Hepatocyte (in vitro differentiated cells): Measurements from ENCODE around the gene KRT83. TPM values are rescaled to one million over a fixed set of nuclear protein-coding genes. Genes with fewer than 3 reads are reported as not detected.

Source experiments
- DNase-seq: peaks from one replicate; pipeline ENCODE4 v3.0.0-alpha.2; 2016; ENCODE audit warnings: low spot score
- H2AFZ ChIP-seq: fragments of 200-600 bp; sonication (generic); 2 replicates; pipeline ENCODE4 v1.6.0; 2016; ENCODE audit warnings: antibody characterized with exemption, mild to moderate bottlenecking
- H3K27ac ChIP-seq: fragments of 200-600 bp; sonication (generic); 2 replicates; pipeline ENCODE4 v1.5.1; 2016; ENCODE audit warnings: mild to moderate bottlenecking
- H3K27me3 ChIP-seq: fragments of 200-600 bp; sonication (generic); 2 replicates; pipeline ENCODE4 v1.6.1; 2016
- H3K36me3 ChIP-seq: fragments of 200-600 bp; sonication (generic); replicated peaks from 2 replicates; pipeline ENCODE4 v1.5.1; 2016; ENCODE audit warnings: low read depth; ENCODE audit not compliant: insufficient read depth
- H3K4me1 ChIP-seq: fragments of 200-600 bp; sonication (generic); 2 replicates; pipeline ENCODE4 v1.5.1; 2016; ENCODE audit warnings: mild to moderate bottlenecking, moderate library complexity; ENCODE audit not compliant: insufficient read depth
- H3K4me2 ChIP-seq: fragments of 200-600 bp; sonication (generic); 2 replicates; pipeline ENCODE4 v1.6.0; 2016
- H3K4me3 ChIP-seq: fragments of 200-600 bp; sonication (generic); 2 replicates; pipeline ENCODE4 v1.5.1; 2016; ENCODE audit warnings: mild to moderate bottlenecking
- H3K79me2 ChIP-seq: fragments of 200-600 bp; sonication (generic); 2 replicates; pipeline ENCODE4 v1.6.0; 2017; ENCODE audit warnings: mild to moderate bottlenecking
- H3K9me2 ChIP-seq: fragments of 200-600 bp; sonication (generic); replicated peaks from 2 replicates; pipeline ENCODE4 v1.6.0; 2017; ENCODE audit warnings: mild to moderate bottlenecking; ENCODE audit not compliant: insufficient read depth
- H3K9me3 ChIP-seq: fragments of 200-600 bp; sonication (generic); 2 replicates; pipeline ENCODE4 v1.5.1; 2016; ENCODE audit warnings: low read depth, mild to moderate bottlenecking
- H4K20me1 ChIP-seq: fragments of 200-600 bp; sonication (generic); 2 replicates; pipeline ENCODE4 v1.6.0; 2016; ENCODE audit warnings: mild to moderate bottlenecking; ENCODE audit not compliant: insufficient read depth, poor library complexity, severe bottlenecking
- EZH2 ChIP-seq: fragments of 200-600 bp; sonication (generic); IDR thresholded peaks from 2 replicates; pipeline ENCODE4 v1.6.1; 2016; ENCODE audit warnings: antibody characterized with exemption, mild to moderate bottlenecking, borderline replicate concordance
- EZH2phosphoT487 ChIP-seq: fragments of 200-600 bp; sonication (generic); IDR thresholded peaks from one replicate; pipeline ENCODE4 v1.6.1; 2018; ENCODE audit warnings: antibody characterized with exemption, mild to moderate bottlenecking, low read depth, moderate library complexity; ENCODE audit not compliant: unreplicated experiment, severe bottlenecking
- whole genome bisulfite sequencing: methylation state at CpG from one replicate; pipeline ENCODE4 v1.1.6; 2016; ENCODE audit warnings: low lambda C conversion rate; ENCODE audit errors: missing lambda C conversion rate; 5-methylcytosine and 5-hydroxymethylcytosine counted together
- polyA plus RNA-seq: library from polyadenylated mRNA; unstranded; fragments of >200 nt; fragmentation: Nextera tagmentation; extraction: Ambion mirVana; gene quantifications from 2 replicates; pipeline ENCODE4 v1.2.1, GENCODE V29; 2016
- total RNA-seq: library from RNA; depleted of rRNA; stranded (reverse); fragments of >200 nt; gene quantifications from 2 replicates; pipeline ENCODE4 v1.2.3, GENCODE V29; 2014
- TF ChIP-seq, protein P1 (sequence below): fragments of 200-600 bp; sonication (generic); IDR thresholded peaks from 2 replicates; pipeline ENCODE4 v1.5.1; 2016; ENCODE audit warnings: antibody characterized with exemption, mild to moderate bottlenecking; ENCODE audit not compliant: poor library complexity

Gene KRT83
- total and polyA plus RNA-seq, 2 experiments from 2014 or later, result not detected

- H3K9me3 ChIP-seq, result no peaks in the 10 kb centered on the region
- no peak overlapping the region for H2AFZ ChIP-seq
- DNase-seq, result no peak
- peaks cover 3% of the 10 kb centered on the region for H3K27me3 ChIP-seq
- peaks cover 25% of the 10 kb centered on the region for H3K4me1 ChIP-seq
- H3K4me2 ChIP-seq, result no peak overlapping the region
- H4K20me1 ChIP-seq, result no peaks in the 10 kb centered on the region
- 46% methylated on average over 6 of the region's 6 CpGs for WGBS
- H3K36me3 ChIP-seq, result no peaks in the 10 kb centered on the region
- no peaks in the 10 kb centered on the region for H3K9me2 ChIP-seq
- TF ChIP-seq, protein P1, sequence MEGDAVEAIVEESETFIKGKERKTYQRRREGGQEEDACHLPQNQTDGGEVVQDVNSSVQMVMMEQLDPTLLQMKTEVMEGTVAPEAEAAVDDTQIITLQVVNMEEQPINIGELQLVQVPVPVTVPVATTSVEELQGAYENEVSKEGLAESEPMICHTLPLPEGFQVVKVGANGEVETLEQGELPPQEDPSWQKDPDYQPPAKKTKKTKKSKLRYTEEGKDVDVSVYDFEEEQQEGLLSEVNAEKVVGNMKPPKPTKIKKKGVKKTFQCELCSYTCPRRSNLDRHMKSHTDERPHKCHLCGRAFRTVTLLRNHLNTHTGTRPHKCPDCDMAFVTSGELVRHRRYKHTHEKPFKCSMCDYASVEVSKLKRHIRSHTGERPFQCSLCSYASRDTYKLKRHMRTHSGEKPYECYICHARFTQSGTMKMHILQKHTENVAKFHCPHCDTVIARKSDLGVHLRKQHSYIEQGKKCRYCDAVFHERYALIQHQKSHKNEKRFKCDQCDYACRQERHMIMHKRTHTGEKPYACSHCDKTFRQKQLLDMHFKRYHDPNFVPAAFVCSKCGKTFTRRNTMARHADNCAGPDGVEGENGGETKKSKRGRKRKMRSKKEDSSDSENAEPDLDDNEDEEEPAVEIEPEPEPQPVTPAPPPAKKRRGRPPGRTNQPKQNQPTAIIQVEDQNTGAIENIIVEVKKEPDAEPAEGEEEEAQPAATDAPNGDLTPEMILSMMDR, result no peak
- TF ChIP-seq EZH2, result no peak
- no peak for TF ChIP-seq EZH2phosphoT487
- no peaks in the 10 kb centered on the region for H3K79me2 ChIP-seq
- H3K4me3 ChIP-seq, result no peak overlapping the region
- H3K27ac ChIP-seq, result no peak overlapping the region
Observed at GRCh38 chr12:52349196-52349595, 28.0 kb upstream of the KRT83 start.

- Histone ChIP-seq H2AFZ (no peak overlapping the region), H3K27ac (no peak overlapping the region), H4K20me1 (no peaks in the 10 kb centered on the region), H3K79me2 (no peaks in the 10 kb centered on the region), H3K9me2 (no peaks in the 10 kb centered on the region), H3K4me1 (peaks cover 25% of the 10 kb centered on the region), H3K9me3 (no peaks in the 10 kb centered on the region), H3K4me2 (no peak overlapping the region), H3K36me3 (no peaks in the 10 kb centered on the region), H3K4me3 (no peak overlapping the region), H3K27me3 (no peaks in the 10 kb centered on the region)
- TF ChIP-seq EZH2, result no peak
- TF ChIP-seq, protein P1, result no peak
- no peak for TF ChIP-seq EZH2phosphoT487
- no peak for DNase-seq
- WGBS, result 64% methylated on average over 16 of the region's 16 CpGs
Observed at GRCh38 chr12:52347551-52348510, 26.6 kb upstream of the KRT83 start.

DNA sequence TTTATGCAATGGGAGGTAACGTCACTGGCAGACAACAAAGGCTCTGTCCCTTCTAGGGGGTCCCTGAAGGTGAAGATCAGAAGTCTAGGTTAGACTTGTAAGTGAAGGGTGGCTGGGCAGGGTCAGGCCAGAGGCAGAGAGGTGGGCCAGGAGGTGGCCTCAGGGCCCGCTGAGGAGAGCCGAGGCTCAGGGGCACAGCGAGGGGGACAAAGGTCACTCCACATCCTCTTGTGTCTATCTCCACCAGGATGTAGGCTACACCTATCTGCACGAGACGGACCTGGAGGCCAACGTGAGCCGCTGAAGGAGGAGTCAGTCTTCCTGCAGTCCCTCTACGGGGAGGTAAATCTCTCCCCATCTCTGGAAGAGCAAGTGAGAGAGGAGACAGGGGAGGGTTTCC, 25.8 kb upstream of the KRT83 start:
- no peaks in the 10 kb centered on the region for H3K9me3 ChIP-seq
- H3K27me3 ChIP-seq, result no peaks in the 10 kb centered on the region
- peaks cover 25% of the 10 kb centered on the region for H3K4me1 ChIP-seq
- no peaks in the 10 kb centered on the region for H3K36me3 ChIP-seq
- WGBS, result 74% methylated on average over 9 of the region's 9 CpGs
- peak overlapping the region; percentile 61 for H3K27ac ChIP-seq
- H3K79me2 ChIP-seq, result no peaks in the 10 kb centered on the region
- H3K9me2 ChIP-seq, result no peaks in the 10 kb centered on the region
- H2AFZ ChIP-seq, result no peak overlapping the region
- peak; percentile 32 for DNase-seq
- no peaks in the 10 kb centered on the region for H4K20me1 ChIP-seq
- H3K4me2 ChIP-seq, result no peak overlapping the region
- no peak overlapping the region for H3K4me3 ChIP-seq
- TF ChIP-seq, protein P1, result no peak
- TF ChIP-seq EZH2phosphoT487, result no peak
- no peak for TF ChIP-seq EZH2
